HG03025 (cell line): ENCODE data around the gene SORL1-AS1.
"Not testable (repeated sequence)": the region's sequence is repeated elsewhere in the genome, so short reads cannot be mapped to it uniquely, and the experiment has no call there.

ENCODE experiments used
- ATAC-seq: cut with Tn5 transposase; IDR thresholded peaks from one replicate; pipeline ENCODE4 v1.9.1; 2021; ENCODE audit warnings: mild to moderate bottlenecking, moderate library complexity; ENCODE audit not compliant: unreplicated experiment, low FRiP score

SORL1-AS1 gene

DNA sequence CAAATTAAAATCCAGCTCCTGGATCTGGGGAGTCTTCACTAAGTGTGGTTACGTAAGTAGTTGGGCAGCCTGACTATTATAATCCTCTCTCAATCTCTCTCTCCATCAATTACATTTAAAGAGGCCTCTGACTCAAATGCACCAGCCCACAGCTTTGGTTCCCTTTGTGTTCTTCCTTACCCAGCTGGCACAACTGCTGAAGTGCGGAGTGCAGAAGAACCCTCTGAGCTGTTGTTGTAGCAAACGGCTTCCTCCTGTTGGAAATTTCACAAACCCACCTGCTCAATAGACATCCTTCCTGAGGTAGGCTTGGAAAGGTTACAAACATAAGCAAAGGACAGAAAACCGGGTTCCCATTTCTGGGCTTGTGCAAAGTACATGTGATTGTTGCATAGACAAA, 17.6 kb downstream of the SORL1-AS1 start:
- no peak for ATAC-seq

DNA sequence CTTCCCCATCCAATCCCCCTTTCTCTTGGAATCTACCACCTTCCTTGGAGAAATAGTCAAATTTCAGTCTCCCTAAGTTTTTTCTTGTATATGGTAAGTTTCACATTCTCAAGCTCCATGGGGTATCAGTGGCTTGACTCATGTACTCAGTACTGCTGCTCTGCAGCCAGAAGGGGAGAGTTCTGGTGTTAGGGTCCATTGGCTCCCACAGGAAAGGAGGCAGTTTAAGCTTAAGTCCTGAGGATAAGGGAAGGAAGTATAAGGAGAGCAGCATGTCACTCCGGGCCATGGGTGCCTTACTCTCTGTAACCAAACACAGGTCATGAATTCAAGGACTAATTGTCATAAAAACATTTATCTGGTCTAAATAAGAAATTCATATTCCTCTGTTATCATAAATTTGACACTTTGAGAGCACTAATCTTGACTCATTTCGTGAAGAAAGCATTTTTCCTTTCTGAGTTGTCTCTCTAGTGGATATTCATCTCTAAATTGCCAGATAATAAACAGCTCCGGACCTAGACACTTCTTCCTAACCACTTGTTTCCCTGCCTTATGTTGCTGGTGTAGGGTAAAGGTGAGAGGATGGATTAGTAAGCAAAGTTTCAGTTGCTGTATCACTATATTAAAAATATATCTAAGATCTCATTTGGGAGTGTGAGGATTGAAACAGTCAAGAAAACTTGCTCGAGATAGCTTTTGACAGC, 20.8 kb downstream of the SORL1-AS1 start:
- ATAC-seq = no peak

DNA sequence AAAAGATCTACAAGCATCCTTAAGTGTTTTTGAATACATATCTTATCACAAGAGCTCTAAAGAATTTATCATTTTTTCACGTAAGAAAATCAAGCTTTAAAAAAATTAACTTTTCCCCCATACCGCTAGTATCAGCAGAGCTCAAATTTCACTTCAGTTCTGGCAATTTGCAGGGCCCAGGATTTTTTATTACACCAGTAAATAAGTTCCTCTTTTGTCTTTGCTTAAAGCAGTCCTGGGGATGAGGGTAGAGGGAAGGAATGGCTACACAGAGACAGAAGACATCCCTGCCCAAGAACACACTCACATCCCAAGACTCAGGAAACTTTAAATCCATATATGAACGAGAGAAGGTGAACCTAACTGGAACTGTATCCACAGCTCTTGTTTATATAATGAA, 23.2 kb downstream of the SORL1-AS1 start:
- ATAC-seq = no peak

- ATAC-seq = no peak
Observed at GRCh38 chr11:121427400-121427744, 25.4 kb downstream of the SORL1-AS1 start.

DNA sequence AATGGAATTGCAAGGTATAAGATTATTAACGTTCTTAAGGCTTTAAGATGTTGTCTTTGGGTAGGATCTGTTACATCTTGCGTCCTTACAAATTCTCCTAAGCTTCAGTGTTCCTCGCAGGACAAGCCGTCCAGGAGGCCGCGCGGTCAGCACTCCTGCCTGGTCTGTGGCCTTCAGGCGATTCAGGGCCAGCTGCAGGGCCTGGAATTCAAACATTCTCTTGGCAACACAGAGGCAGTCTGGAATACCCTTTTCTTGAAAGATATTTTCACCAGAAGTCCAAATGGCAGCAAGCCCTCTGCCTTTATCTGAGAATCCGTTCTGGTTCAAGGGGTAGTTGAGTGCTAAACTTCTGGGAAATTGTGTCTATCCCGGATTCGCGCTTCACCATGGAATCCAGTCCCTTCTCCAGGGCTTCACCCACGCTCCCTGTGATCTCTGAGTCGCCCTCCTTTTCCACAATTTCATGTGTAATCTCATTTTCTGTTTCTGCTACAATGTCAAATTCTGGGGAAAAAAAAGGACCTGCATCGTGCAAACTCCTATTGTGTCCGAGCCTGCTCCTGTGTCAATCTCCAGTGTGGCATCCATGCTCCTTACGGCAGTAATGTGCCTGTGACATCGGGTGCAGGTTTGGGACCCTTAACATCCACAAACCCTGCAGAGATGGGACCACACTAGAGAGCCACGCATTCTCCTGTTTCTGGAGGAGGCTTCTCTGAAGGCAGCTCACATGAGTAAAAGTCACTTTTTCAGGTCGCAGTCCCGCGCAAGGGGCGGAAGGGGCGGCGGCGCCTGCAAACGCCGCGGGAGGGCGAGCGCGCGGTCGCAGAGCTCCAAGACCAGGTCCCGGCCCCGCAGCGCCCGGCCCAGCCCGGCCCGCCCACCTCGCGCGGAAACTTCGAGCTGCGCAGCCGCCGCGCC, 26.0 kb downstream of the SORL1-AS1 start:
- no peak for ATAC-seq

- ATAC-seq = no peak
Observed at GRCh38 chr11:121425828-121426227, 26.9 kb downstream of the SORL1-AS1 start.

GRCh38 chr11:121422675-121423074, 30.1 kb downstream of the SORL1-AS1 start:
- ATAC-seq = no peak

DNA sequence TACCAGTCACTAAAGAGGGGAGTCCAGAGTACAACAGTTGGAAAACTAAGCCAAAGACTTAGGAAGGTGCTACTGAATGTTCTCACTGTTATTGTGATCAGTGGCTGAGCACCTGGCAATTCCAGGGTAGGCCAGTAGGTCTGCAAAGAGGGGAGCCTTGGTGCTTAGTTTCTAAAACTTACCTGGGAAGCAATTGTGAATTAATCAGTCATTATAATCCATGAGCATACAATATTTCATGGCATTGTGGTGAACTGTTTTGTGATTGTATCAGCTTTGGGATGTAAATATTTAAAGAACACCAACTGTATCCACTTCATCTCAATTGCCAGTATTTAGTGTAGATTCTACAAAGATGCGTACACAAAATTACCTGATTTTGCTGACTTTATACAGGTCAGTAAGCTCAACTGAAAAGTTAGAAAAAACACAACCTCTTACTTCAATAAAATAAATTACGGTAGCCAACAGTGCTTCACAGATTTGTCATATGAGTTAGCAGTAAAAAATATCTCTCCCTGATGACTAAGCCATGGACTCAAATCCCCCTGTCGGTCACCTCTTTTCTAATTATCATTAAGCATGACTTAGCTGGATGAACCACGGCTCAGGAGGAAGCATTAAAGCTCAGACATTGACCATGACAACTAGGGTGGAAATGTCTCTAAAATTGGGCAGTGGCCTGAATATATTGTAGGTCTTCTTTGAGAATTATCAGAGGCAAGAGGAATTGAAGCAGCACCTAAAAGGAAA, 31.4 kb downstream of the SORL1-AS1 start:
- no peak for ATAC-seq

DNA sequence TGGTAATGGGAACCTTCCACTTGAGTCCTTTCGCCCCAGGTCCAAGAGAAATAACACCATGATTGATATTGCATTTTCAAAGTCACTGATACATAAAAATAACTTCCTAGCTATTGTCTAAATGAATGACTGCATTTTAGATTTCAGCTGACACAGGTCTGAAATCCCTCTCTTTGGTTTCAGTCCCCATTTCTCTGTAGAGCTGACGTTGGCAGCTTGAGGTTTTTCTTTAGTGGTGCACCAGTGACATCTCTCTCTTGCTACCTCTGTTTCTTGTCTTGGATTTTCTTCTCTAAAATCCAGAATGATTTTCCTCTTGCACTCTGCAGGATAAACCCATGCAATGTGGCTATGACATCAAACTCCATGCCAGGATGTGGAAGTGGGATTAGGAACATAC, 32.4 kb downstream of the SORL1-AS1 start:
- no peak for ATAC-seq

DNA sequence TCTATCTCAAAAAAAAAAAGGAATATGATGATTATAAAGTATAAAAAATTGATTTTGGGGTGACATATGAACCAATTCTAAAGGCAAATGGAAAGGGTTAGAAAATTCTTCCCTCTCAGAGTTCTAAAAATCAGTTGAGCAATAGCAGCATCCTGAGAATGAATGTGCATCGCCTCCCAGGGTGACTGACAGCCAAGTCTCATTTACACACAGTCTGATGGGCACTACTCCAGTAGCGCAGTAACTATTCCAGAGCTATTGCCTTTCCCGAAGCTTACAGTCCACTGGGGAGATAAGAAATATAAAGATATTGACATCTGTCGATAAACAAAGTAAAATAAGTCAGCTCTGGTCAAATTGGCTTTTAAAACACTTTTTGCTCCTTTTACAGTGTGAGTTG, 32.9 kb downstream of the SORL1-AS1 start:
- no peak for ATAC-seq

GRCh38 chr11:121418625-121419114, 34.1 kb downstream of the SORL1-AS1 start:
- no peak for ATAC-seq

GRCh38 chr11:121417607-121418006, 35.2 kb downstream of the SORL1-AS1 start:
- no peak for ATAC-seq

DNA sequence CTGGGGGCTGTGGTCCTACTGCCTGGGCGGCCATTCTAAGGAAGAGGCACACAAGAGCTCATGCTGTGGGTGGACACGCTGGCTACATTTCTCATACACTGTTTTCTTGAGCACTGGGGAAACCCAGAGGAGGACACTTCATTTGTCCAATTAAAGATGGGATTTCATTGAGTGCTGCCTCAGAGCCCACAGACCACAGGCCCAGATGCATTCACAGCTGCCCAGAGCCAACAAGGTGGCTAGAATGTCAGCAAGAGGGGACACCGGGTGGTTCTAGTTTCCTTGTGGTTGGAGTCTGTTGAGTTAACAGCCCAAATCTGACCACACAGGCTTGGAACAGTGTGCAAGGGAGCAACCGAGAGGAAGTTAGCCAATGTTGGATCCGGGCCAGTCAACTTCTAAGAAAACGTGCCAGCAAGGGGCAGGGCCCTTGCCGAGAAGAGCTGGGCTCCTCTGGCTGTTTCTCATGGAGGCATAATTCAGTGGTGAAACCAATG, 35.7 kb downstream of the SORL1-AS1 start:
- ATAC-seq = no peak

DNA sequence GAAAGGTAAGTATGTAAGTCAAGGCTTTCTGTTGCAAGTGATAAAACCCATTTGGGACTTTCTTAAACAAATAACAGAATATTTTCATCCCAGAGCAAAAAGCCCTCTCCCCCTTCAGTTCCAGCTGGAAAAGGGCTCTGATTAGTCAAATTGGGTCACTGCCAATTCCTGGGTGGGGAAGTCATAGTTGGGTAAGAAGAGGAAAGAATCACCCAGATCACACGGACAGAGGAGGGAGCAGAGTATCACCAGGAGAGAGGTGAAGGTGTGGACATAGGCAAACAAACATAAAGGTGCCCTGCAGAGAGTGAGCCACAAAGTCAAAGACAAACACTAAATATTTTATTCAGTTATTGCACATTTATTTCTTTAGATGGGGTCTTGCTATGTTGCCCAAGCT, 36.9 kb downstream of the SORL1-AS1 start:
- ATAC-seq = no peak

DNA sequence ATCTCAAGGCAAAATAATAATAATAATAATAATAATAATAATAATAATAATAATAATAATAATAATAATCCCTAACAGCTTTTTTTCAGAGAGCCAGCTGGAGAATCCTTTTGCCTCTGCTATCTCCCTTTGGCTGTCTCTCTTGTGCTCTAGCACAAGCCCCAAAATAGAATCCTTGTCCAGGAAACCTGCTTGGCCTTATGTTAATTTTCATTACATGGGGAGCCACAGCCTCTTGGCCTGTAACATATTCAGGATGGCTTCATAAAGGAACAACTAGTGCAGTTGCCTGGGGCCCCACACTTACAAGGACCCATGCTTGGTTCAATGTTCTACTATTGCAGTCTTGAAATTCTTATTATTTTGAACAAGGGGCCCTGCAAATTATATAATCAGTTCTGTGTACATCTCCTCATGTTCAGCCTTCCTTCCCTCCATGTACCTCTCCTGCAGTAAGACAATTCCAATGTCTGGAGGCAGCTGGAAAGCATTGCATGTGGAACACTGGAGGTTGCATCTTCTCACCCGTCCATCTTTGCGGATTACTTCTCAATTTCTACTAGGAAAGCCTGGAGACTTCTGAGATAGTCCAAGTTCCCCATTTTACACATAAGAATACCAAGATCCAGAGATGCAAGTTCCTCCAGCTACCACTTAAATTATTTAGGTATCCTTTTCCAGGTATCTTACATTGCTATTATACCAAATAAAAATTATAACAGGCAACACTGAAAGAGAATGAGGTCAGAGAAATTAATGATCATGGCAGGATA, 38.4 kb downstream of the SORL1-AS1 start:
- ATAC-seq = no peak

GRCh38 chr11:121412711-121413415, 39.9 kb downstream of the SORL1-AS1 start:
- ATAC-seq = no peak

- no peak for ATAC-seq
Observed at GRCh38 chr11:121412000-121412587, 40.7 kb downstream of the SORL1-AS1 start.

DNA sequence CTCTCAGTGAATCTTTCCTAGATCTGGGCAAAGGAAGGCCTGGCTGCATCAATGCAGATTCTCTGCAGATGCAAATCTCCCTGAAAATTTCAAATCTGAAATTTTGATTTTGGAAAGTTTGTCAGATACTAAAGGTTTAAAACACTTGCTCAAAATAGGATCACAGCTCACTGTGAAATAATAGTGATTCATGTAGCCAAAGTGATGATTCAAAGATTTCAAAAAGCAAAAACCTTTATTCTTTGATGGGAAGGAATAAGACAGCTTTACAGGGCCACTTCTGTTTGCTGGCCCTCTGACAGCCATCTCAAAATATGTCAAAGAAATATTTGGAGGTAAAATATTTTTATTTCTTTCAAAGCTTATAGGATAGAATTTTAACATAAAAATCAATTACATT, 41.4 kb downstream of the SORL1-AS1 start:
- ATAC-seq = not testable (repeated sequence)

GRCh38 chr11:121410041-121410440, 42.7 kb downstream of the SORL1-AS1 start:
- not testable (repeated sequence) for ATAC-seq
